ENCODE data around the gene MYOC.

- no peak for TF ChIP-seq CTCF (IDR thresholded peaks at IDR 0.05 in 2 of 3, conservative IDR thresholded peaks at IDR 0.05 in 1 of 3; ENCODE audit: borderline replicate concordance in 1 of 3, insufficient read depth in 1 of 3, low read depth in 2 of 3, low read length in 2 of 3)
- no peak for TF ChIP-seq JUND (IDR thresholded peaks at IDR 0.05)
- no peak for TF ChIP-seq MAX (IDR thresholded peaks at IDR 0.05)
- no peak for TF ChIP-seq EZH2 (IDR thresholded peaks at IDR 0.05)
- no peak for TF ChIP-seq EZH2phosphoT487 (IDR thresholded peaks at IDR 0.05; ENCODE audit: borderline replicate concordance)
- no peak for TF ChIP-seq POLR2A (IDR thresholded peaks at IDR 0.05; ENCODE audit: borderline replicate concordance, extremely low read depth, insufficient read depth, insufficient read length)
- no peak for TF ChIP-seq EGR1 (IDR thresholded peaks at IDR 0.05; ENCODE audit: low read depth)
- no peak for TF ChIP-seq RAD21 (IDR thresholded peaks at IDR 0.05; ENCODE audit: low read depth)
- no peak for TF ChIP-seq ZNF274 (IDR thresholded peaks at IDR 0.05; ENCODE audit: low read depth, low read length)
- TF ChIP-seq ATF3 (IDR thresholded peaks at IDR 0.05): no peak
- TF ChIP-seq POLR2AphosphoS5 (IDR thresholded peaks at IDR 0.05; ENCODE audit: low read depth, low read length): no peak
Observed at GRCh38 chr1:171666114-171666769, 13.8 kb upstream of the MYOC start.
